HG03521 (cell line): ENCODE results near the gene RNU1-1.
A peak's percentile ranks its signal among the peaks of the same experiment; 100 is the strongest.
"Not testable (repeated sequence)": the region's sequence is repeated elsewhere in the genome, so short reads cannot be mapped to it uniquely, and the experiment has no call there.

Experiments
- ATAC-seq: cut with Tn5 transposase; IDR thresholded peaks from one replicate; pipeline ENCODE4 v1.9.1; 2021; ENCODE audit warnings: mild to moderate bottlenecking, moderate library complexity; ENCODE audit not compliant: unreplicated experiment

RNU1-1 gene

GRCh38 chr1:16525769-16526168 lies 11.7 kb upstream of the RNU1-1 start:
- ATAC-seq = not testable (repeated sequence)

- ATAC-seq = not testable (repeated sequence)
Measured at GRCh38 chr1:16521679-16522078, 7.6 kb upstream of the RNU1-1 start.

GRCh38 chr1:16521288-16521583 lies 7.2 kb upstream of the RNU1-1 start:
- ATAC-seq = no peak

GRCh38 chr1:16520435-16521287 lies 6.6 kb upstream of the RNU1-1 start:
- ATAC-seq = not testable (repeated sequence)

GRCh38 chr1:16519255-16519951 lies 5.3 kb upstream of the RNU1-1 start:
- not testable (repeated sequence) for ATAC-seq

- not testable (repeated sequence) for ATAC-seq
Measured at GRCh38 chr1:16518913-16519254, 4.8 kb upstream of the RNU1-1 start.

- ATAC-seq = not testable (repeated sequence)
Measured at GRCh38 chr1:16516694-16517410, 2.8 kb upstream of the RNU1-1 start.

GRCh38 chr1:16513412-16514106 lies 526 bp downstream of the RNU1-1 start:
- peak; percentile 90 for ATAC-seq

GRCh38 chr1:16512624-16513411 lies 1.3 kb downstream of the RNU1-1 start:
- ATAC-seq = not testable (repeated sequence)

GRCh38 chr1:16511926-16512325 lies 2.2 kb downstream of the RNU1-1 start:
- ATAC-seq = not testable (repeated sequence)

GRCh38 chr1:16508861-16509445 lies 5.1 kb downstream of the RNU1-1 start:
- ATAC-seq = not testable (repeated sequence)

- ATAC-seq = not testable (repeated sequence)
Measured at GRCh38 chr1:16506364-16507136, 7.5 kb downstream of the RNU1-1 start.

GRCh38 chr1:16505870-16506269 lies 8.2 kb downstream of the RNU1-1 start:
- not testable (repeated sequence) for ATAC-seq

- ATAC-seq = no peak
Measured at GRCh38 chr1:16503494-16503893, 10.6 kb downstream of the RNU1-1 start.

- ATAC-seq = not testable (repeated sequence)
Measured at GRCh38 chr1:16501446-16501845, 12.6 kb downstream of the RNU1-1 start.

GRCh38 chr1:16500975-16501374 lies 13.1 kb downstream of the RNU1-1 start:
- not testable (repeated sequence) for ATAC-seq

GRCh38 chr1:16500466-16500865 lies 13.6 kb downstream of the RNU1-1 start:
- not testable (repeated sequence) for ATAC-seq

GRCh38 chr1:16498573-16499413 lies 15.3 kb downstream of the RNU1-1 start:
- ATAC-seq = peak; percentile 78
